GM23338 (cell line): ENCODE data around the gene SND1. TPM values are rescaled to one million over a fixed set of nuclear protein-coding genes. Genes with fewer than 3 reads are reported as not detected.

Source experiments
- ATAC-seq: fragments of 200-7000 bp; cut with Tn5 transposase; 3 replicates; pipeline ENCODE4 v1.9.1; 2020
- DNase-seq: peaks from one replicate; pipeline ENCODE4 v3.0.0-alpha.2; 2015; ENCODE audit warnings: low spot score
- H2AFZ ChIP-seq: fragments of 200-600 bp; sonication (generic); 2 replicates; pipeline ENCODE4 v1.8.0; 2016; ENCODE audit warnings: antibody characterized with exemption, mild to moderate bottlenecking, moderate library complexity
- H3F3A ChIP-seq: fragments of 200-600 bp; sonication (generic); replicated peaks from 2 replicates; pipeline ENCODE4 v1.8.0; 2017; ENCODE audit warnings: antibody characterized with exemption, mixed run types, low read depth
- H3K27ac ChIP-seq: fragments of 200-600 bp; sonication (generic); 2 replicates; pipeline ENCODE4 v1.6.1; 2016; ENCODE audit warnings: low read depth
- H3K27me3 ChIP-seq: fragments of 200-600 bp; sonication (generic); 2 replicates; pipeline ENCODE4 v1.8.0; 2016; ENCODE audit warnings: mild to moderate bottlenecking, mixed run types, moderate library complexity; ENCODE audit not compliant: insufficient read depth
- H3K36me3 ChIP-seq: fragments of 200-600 bp; sonication (generic); 2 replicates; pipeline ENCODE4 v1.8.0; 2016; ENCODE audit warnings: mild to moderate bottlenecking; ENCODE audit not compliant: insufficient read depth
- H3K4me1 ChIP-seq: fragments of 200-600 bp; sonication (generic); 2 replicates; pipeline ENCODE4 v1.8.0; 2016; ENCODE audit warnings: mild to moderate bottlenecking, moderate library complexity; ENCODE audit not compliant: insufficient read depth
- H3K4me2 ChIP-seq: fragments of 200-600 bp; sonication (generic); 2 replicates; pipeline ENCODE4 v1.7.1; 2017; ENCODE audit warnings: mixed run types
- H3K4me3 ChIP-seq: fragments of 200-600 bp; sonication (generic); 2 replicates; pipeline ENCODE4 v1.6.1; 2016; ENCODE audit warnings: mixed run types
- H3K79me2 ChIP-seq: fragments of 200-600 bp; sonication (generic); replicated peaks from 2 replicates; pipeline ENCODE4 v1.8.0; 2017; ENCODE audit warnings: mild to moderate bottlenecking; ENCODE audit not compliant: insufficient read depth
- H3K9me2 ChIP-seq: fragments of 200-600 bp; sonication (generic); 2 replicates; pipeline ENCODE4 v1.8.0; 2017; ENCODE audit not compliant: insufficient read depth
- H4K20me1 ChIP-seq: fragments of 200-600 bp; sonication (generic); replicated peaks from 2 replicates; pipeline ENCODE4 v1.8.0; 2017; ENCODE audit warnings: mild to moderate bottlenecking; ENCODE audit not compliant: insufficient read depth
- H3K27ac Mint-ChIP-seq: 2 replicates; pipeline ENCODE4 v1.8.0; 2020; ENCODE audit warnings: inconsistent platforms, mild to moderate bottlenecking, moderate library complexity, mixed read lengths
- H3K27me3 Mint-ChIP-seq: 3 replicates; pipeline ENCODE4 v1.8.0; 2022; ENCODE audit warnings: low read depth, mild to moderate bottlenecking, moderate library complexity, mixed read lengths, inconsistent platforms; ENCODE audit not compliant: insufficient read depth, poor library complexity
- H3K36me3 Mint-ChIP-seq: 3 replicates; pipeline ENCODE4 v1.8.0; 2021; ENCODE audit warnings: low read depth, mild to moderate bottlenecking, inconsistent platforms, moderate library complexity, mixed read lengths
- H3K4me1 Mint-ChIP-seq: 3 replicates; pipeline ENCODE4 v1.8.0; 2020; ENCODE audit warnings: mild to moderate bottlenecking, inconsistent platforms, mixed read lengths
- H3K4me3 Mint-ChIP-seq: 3 replicates; pipeline ENCODE4 v1.8.0; 2021; ENCODE audit warnings: moderate library complexity, mild to moderate bottlenecking, inconsistent platforms, mixed read lengths
- H3K9me3 Mint-ChIP-seq: 3 replicates; pipeline ENCODE4 v1.8.0; 2020; ENCODE audit warnings: moderate library complexity, mild to moderate bottlenecking, inconsistent platforms, mixed read lengths
- CREB1 ChIP-seq: fragments of 250-450 bp; sonication (Bioruptor Pico); IDR thresholded peaks from 2 replicates; pipeline ENCODE4 v1.5.0; 2020; ENCODE audit warnings: low read depth, mild to moderate bottlenecking, moderate library complexity
- EZH2 ChIP-seq: fragments of 200-600 bp; sonication (generic); IDR thresholded peaks from one replicate; pipeline ENCODE4 v1.8.0; 2017; ENCODE audit warnings: antibody characterized with exemption, mild to moderate bottlenecking, low read depth; ENCODE audit not compliant: unreplicated experiment
- EZH2phosphoT487 ChIP-seq: fragments of 200-600 bp; sonication (generic); IDR thresholded peaks from one replicate; pipeline ENCODE4 v1.8.1; 2018; ENCODE audit warnings: antibody characterized with exemption; ENCODE audit not compliant: unreplicated experiment
- JUNB ChIP-seq: IDR thresholded peaks from one replicate; pipeline ENCODE4 v1.6.1; 2016; ENCODE audit warnings: antibody characterized with exemption; ENCODE audit not compliant: unreplicated experiment
- NANOG ChIP-seq: IDR thresholded peaks from 2 replicates; pipeline ENCODE4 v1.6.1; 2016; ENCODE audit warnings: antibody characterized with exemption, borderline replicate concordance
- POLR2AphosphoS5 ChIP-seq: IDR thresholded peaks from 2 replicates; pipeline ENCODE4 v1.6.1; 2016; ENCODE audit warnings: antibody characterized with exemption, low read depth
- STAT1 ChIP-seq: IDR thresholded peaks from one replicate; pipeline ENCODE4 v1.6.1; 2016; ENCODE audit warnings: antibody characterized with exemption; ENCODE audit not compliant: unreplicated experiment
- ZNF114 ChIP-seq: fragments of 250-450 bp; sonication (Bioruptor Pico); IDR thresholded peaks from 2 replicates; pipeline ENCODE4 v1.5.0; 2020; ENCODE audit warnings: mild to moderate bottlenecking, moderate library complexity
- ZNF331 ChIP-seq: fragments of 250-450 bp; sonication (Bioruptor Pico); IDR thresholded peaks from 2 replicates; pipeline ENCODE4 v1.5.0; 2020; ENCODE audit warnings: low read depth, mild to moderate bottlenecking, moderate library complexity
- polyA plus RNA-seq: library from polyadenylated mRNA; unstranded; fragments of >200 nt; fragmentation: Nextera tagmentation; extraction: Ambion mirVana; gene quantifications from 2 replicates; pipeline ENCODE4 v1.2.1, GENCODE V29; 2016
- total RNA-seq: library from RNA; depleted of rRNA; stranded (reverse); fragments of >200 nt; shearing (Covaris generic); gene quantifications from 2 replicates; pipeline ENCODE4 v1.2.3, GENCODE V29; 2014
- TF ChIP-seq, protein P1 (sequence below), 2 experiments: fragments of 200-600 bp in 1 of 2; sonication (generic) in 1 of 2; conservative IDR thresholded peaks; 2 replicates each; pipeline versions ENCODE4 v1.5.1 to v1.6.1; 2016 to 2017; ENCODE audit warnings: antibody characterized with exemption in 2 of 2, low read depth in 2 of 2, mild to moderate bottlenecking in 2 of 2, moderate library complexity in 1 of 2
- TF ChIP-seq, protein P2 (sequence below): IDR thresholded peaks from one replicate; pipeline ENCODE4 v1.6.1; 2018; ENCODE audit warnings: antibody characterized with exemption; ENCODE audit not compliant: unreplicated experiment
- TF ChIP-seq, protein P3 (sequence below): fragments of 250-450 bp; sonication (Bioruptor Pico); IDR thresholded peaks from 2 replicates; pipeline ENCODE4 v1.5.0; 2020; ENCODE audit warnings: mild to moderate bottlenecking, moderate library complexity
- TF ChIP-seq, protein P4 (sequence below): IDR thresholded peaks from 2 replicates; pipeline ENCODE4 v1.6.1; 2016; ENCODE audit warnings: antibody characterized with exemption

Gene SND1
- total and polyA plus RNA-seq, 2 experiments from 2014 or later, result 107 to 254 TPM

DNA sequence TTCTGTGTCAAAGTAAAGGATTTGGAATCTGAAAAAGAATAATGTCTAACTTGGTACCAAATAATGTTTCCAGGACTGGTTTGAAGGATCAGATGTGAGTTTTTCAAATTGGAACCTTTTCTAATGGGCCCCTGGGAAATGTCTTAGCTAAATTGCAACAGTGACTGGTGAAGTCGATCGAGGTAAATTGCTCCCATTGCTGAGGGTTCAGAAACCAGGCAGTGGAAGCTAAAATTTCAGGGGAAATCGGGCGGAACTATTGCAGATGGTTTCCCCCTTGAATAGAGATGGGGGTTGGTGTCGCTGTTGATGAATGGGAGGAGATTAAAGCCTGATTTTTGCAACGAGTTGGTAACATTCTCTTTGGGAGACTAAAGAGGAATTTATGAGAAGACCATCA is 112.7 kb downstream of the SND1 start:
- ATAC-seq, result no peak
- Mint-ChIP-seq H3K9me3 (no peaks in the 10 kb centered on the region), H3K36me3 (peaks cover 5% of the 10 kb centered on the region; the same call in 2 of the 3 replicates), H3K27ac (no peak overlapping the region), H3K4me1 (peaks cover 48% of the 10 kb centered on the region), H3K27me3 (peaks cover 3% of the 10 kb centered on the region), H3K4me3 (no peak overlapping the region)
- Histone ChIP-seq H3K27ac (no peak overlapping the region), H3K4me2 (no peak overlapping the region), H2AFZ (no peak overlapping the region), H3K4me3 (no peak overlapping the region), H4K20me1 (peaks cover 45% of the 10 kb centered on the region), H3K79me2 (peaks cover 98% of the 10 kb centered on the region), H3K9me2 (0 out of 2 replicates have a peak, but pooled peaks cover 3% of the 10 kb centered on the region), H3F3A (no peaks in the 10 kb centered on the region), H3K27me3 (no peaks in the 10 kb centered on the region), H3K4me1 (peaks cover 32% of the 10 kb centered on the region), H3K36me3 (0 out of 2 replicates have a peak, but pooled peaks cover 6% of the 10 kb centered on the region)
- DNase-seq, result no peak
- no peak for TF ChIP-seq EZH2
- TF ChIP-seq POLR2AphosphoS5, result no peak
- no peak for TF ChIP-seq NANOG
- no peak for TF ChIP-seq EZH2phosphoT487
- TF ChIP-seq, protein P1, sequence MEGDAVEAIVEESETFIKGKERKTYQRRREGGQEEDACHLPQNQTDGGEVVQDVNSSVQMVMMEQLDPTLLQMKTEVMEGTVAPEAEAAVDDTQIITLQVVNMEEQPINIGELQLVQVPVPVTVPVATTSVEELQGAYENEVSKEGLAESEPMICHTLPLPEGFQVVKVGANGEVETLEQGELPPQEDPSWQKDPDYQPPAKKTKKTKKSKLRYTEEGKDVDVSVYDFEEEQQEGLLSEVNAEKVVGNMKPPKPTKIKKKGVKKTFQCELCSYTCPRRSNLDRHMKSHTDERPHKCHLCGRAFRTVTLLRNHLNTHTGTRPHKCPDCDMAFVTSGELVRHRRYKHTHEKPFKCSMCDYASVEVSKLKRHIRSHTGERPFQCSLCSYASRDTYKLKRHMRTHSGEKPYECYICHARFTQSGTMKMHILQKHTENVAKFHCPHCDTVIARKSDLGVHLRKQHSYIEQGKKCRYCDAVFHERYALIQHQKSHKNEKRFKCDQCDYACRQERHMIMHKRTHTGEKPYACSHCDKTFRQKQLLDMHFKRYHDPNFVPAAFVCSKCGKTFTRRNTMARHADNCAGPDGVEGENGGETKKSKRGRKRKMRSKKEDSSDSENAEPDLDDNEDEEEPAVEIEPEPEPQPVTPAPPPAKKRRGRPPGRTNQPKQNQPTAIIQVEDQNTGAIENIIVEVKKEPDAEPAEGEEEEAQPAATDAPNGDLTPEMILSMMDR (conservative IDR thresholded peaks at IDR 0.05; ENCODE audit: low read depth in 2 of 2), result no peak
- no peak for TF ChIP-seq STAT1
- no peak for TF ChIP-seq ZNF331 (CRISPR knock-in tag)
- TF ChIP-seq ZNF114 (CRISPR knock-in tag), result no peak
- TF ChIP-seq CREB1 (CRISPR knock-in tag), result no peak
- TF ChIP-seq, protein P2, sequence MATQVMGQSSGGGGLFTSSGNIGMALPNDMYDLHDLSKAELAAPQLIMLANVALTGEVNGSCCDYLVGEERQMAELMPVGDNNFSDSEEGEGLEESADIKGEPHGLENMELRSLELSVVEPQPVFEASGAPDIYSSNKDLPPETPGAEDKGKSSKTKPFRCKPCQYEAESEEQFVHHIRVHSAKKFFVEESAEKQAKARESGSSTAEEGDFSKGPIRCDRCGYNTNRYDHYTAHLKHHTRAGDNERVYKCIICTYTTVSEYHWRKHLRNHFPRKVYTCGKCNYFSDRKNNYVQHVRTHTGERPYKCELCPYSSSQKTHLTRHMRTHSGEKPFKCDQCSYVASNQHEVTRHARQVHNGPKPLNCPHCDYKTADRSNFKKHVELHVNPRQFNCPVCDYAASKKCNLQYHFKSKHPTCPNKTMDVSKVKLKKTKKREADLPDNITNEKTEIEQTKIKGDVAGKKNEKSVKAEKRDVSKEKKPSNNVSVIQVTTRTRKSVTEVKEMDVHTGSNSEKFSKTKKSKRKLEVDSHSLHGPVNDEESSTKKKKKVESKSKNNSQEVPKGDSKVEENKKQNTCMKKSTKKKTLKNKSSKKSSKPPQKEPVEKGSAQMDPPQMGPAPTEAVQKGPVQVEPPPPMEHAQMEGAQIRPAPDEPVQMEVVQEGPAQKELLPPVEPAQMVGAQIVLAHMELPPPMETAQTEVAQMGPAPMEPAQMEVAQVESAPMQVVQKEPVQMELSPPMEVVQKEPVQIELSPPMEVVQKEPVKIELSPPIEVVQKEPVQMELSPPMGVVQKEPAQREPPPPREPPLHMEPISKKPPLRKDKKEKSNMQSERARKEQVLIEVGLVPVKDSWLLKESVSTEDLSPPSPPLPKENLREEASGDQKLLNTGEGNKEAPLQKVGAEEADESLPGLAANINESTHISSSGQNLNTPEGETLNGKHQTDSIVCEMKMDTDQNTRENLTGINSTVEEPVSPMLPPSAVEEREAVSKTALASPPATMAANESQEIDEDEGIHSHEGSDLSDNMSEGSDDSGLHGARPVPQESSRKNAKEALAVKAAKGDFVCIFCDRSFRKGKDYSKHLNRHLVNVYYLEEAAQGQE, result no peak
- TF ChIP-seq, protein P3, sequence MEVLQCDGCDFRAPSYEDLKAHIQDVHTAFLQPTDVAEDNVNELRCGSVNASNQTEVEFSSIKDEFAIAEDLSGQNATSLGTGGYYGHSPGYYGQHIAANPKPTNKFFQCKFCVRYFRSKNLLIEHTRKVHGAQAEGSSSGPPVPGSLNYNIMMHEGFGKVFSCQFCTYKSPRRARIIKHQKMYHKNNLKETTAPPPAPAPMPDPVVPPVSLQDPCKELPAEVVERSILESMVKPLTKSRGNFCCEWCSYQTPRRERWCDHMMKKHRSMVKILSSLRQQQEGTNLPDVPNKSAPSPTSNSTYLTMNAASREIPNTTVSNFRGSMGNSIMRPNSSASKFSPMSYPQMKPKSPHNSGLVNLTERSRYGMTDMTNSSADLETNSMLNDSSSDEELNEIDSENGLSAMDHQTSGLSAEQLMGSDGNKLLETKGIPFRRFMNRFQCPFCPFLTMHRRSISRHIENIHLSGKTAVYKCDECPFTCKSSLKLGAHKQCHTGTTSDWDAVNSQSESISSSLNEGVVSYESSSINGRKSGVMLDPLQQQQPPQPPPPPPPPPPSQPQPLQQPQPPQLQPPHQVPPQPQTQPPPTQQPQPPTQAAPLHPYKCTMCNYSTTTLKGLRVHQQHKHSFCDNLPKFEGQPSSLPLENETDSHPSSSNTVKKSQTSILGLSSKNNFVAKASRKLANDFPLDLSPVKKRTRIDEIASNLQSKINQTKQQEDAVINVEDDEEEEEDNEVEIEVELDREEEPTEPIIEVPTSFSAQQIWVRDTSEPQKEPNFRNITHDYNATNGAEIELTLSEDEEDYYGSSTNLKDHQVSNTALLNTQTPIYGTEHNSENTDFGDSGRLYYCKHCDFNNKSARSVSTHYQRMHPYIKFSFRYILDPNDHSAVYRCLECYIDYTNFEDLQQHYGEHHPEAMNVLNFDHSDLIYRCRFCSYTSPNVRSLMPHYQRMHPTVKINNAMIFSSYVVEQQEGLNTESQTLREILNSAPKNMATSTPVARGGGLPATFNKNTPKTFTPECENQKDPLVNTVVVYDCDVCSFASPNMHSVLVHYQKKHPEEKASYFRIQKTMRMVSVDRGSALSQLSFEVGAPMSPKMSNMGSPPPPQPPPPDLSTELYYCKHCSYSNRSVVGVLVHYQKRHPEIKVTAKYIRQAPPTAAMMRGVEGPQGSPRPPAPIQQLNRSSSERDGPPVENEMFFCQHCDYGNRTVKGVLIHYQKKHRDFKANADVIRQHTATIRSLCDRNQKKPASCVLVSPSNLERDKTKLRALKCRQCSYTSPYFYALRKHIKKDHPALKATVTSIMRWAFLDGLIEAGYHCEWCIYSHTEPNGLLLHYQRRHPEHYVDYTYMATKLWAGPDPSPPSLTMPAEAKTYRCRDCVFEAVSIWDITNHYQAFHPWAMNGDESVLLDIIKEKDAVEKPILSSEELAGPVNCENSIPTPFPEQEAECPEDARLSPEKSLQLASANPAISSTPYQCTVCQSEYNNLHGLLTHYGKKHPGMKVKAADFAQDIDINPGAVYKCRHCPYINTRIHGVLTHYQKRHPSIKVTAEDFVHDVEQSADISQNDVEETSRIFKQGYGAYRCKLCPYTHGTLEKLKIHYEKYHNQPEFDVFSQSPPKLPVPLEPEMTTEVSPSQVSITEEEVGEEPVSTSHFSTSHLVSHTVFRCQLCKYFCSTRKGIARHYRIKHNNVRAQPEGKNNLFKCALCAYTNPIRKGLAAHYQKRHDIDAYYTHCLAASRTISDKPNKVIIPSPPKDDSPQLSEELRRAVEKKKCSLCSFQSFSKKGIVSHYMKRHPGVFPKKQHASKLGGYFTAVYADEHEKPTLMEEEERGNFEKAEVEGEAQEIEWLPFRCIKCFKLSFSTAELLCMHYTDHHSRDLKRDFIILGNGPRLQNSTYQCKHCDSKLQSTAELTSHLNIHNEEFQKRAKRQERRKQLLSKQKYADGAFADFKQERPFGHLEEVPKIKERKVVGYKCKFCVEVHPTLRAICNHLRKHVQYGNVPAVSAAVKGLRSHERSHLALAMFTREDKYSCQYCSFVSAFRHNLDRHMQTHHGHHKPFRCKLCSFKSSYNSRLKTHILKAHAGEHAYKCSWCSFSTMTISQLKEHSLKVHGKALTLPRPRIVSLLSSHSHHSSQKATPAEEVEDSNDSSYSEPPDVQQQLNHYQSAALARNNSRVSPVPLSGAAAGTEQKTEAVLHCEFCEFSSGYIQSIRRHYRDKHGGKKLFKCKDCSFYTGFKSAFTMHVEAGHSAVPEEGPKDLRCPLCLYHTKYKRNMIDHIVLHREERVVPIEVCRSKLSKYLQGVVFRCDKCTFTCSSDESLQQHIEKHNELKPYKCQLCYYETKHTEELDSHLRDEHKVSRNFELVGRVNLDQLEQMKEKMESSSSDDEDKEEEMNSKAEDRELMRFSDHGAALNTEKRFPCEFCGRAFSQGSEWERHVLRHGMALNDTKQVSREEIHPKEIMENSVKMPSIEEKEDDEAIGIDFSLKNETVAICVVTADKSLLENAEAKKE (CRISPR knock-in tag), result no peak
- TF ChIP-seq JUNB, result no peak
- TF ChIP-seq, protein P4, sequence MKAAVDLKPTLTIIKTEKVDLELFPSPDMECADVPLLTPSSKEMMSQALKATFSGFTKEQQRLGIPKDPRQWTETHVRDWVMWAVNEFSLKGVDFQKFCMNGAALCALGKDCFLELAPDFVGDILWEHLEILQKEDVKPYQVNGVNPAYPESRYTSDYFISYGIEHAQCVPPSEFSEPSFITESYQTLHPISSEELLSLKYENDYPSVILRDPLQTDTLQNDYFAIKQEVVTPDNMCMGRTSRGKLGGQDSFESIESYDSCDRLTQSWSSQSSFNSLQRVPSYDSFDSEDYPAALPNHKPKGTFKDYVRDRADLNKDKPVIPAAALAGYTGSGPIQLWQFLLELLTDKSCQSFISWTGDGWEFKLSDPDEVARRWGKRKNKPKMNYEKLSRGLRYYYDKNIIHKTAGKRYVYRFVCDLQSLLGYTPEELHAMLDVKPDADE, result no peak
